ENCODE data around the gene DNAL1. TPM values are rescaled to one million over a fixed set of nuclear protein-coding genes. Genes with fewer than 3 reads are reported as not detected.

Gene DNAL1
- total and polyA plus RNA-seq, 2 of the 4 experiments (the other 2 are of a cell fraction), result 4.5 to 5.4 TPM

DNA sequence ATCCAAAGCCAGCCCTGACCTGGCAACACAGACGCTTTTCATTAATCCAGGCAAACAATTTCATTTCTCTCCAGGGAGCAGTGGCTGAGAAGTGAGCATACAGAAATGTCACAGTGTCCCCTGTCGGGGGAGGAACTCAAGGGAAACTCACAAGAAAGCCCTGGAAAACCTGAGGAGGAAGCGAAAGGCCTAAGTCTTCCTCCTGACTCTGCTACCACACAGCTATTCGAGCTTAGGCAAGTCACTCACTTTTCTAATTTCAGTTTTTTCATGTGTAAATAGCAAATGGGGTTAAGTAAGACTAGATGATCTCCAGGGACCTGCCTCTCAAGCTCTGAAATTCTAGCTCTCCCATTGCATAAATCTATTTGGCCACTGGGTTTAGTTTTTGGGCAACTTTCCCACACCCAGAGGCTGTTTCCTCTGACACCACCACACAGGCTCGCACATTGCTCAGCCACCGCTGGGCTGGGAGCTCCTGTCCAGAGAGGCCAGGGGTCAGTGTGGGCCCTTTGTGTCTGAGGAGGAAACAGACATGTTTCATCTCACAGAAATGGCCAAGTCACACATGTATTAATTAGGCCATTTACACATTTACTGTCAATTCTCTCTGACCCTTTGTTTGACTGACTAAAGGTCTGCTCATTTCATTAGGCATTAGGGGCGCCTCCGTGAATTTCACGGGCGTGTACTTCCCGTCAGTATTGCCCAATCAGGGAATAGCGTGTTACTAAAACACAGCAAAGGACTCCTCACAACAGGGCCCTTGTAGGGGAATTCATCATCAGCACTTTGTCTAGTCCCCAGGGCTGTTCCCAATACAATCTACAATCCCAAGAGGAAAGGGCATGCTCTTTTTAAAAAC is 79.2 kb downstream of the DNAL1 start:
- Histone ChIP-seq H2BK20ac (ENCODE audit: low read depth, low read length) (peak overlapping the region; percentile 22; the same call in 1 of the 2 replicates), H3K18ac (ENCODE audit: low read depth, low read length) (peak overlapping the region; percentile 64), H2AK9ac (replicated peaks; ENCODE audit: low read depth, low read length, poor library complexity) (no peak overlapping the region), H3K9me3 (ENCODE audit: control insufficient read depth, insufficient read depth, low read length) (no peaks in the 10 kb centered on the region), H3K4me3 (ENCODE audit: insufficient read depth, low read depth, low read length) (no peak overlapping the region), H3K14ac (replicated peaks; ENCODE audit: low read depth, low read length) (peak overlapping the region; percentile 54), H3K4me1 (ENCODE audit: control insufficient read depth, insufficient read depth, low read length) (peaks cover 36% of the 10 kb centered on the region), H3K4me2 (ENCODE audit: low read depth, low read length) (peak overlapping the region; percentile 60), H4K8ac (ENCODE audit: low read depth in 2 of 2, low read length in 2 of 2) (peak overlapping the region in 1 of 2 experiments; percentile 59; a peak in 2 of 4 replicates), H4K91ac (ENCODE audit: insufficient read depth, low read depth, low read length) (peak overlapping the region; percentile 53), H4K20me1 (ENCODE audit: insufficient read depth, low read length) (peaks cover 21% of the 10 kb centered on the region), H3K27ac (ENCODE audit: insufficient read depth, low read length) (peak overlapping the region; percentile 88), H2BK15ac (ENCODE audit: low read depth, low read length) (0 out of 3 replicates have a peak overlapping the region, but pooled peaks have one; percentile 16), H3K9ac (ENCODE audit: low read depth, low read length) (peak overlapping the region; percentile 43; the same call in 1 of the 2 replicates), H3K4ac (ENCODE audit: low read depth, low read length) (peak overlapping the region; percentile 56; the same call in 1 of the 2 replicates), H3K56ac (ENCODE audit: extremely low read depth, insufficient read depth, low read length) (0 out of 2 replicates have a peak overlapping the region, but pooled peaks have one; percentile 33), H3K23ac (ENCODE audit: low read depth, low read length) (peak overlapping the region; percentile 14; the same call in 1 of the 2 replicates), H2BK5ac (ENCODE audit: low read depth, low read length, poor library complexity, severe bottlenecking) (peak overlapping the region; percentile 85), H3K27me3 (ENCODE audit: control insufficient read depth, insufficient read depth, low read length) (no peaks in the 10 kb centered on the region), H2AK5ac (ENCODE audit: low read depth, low read length) (peak overlapping the region; percentile 13), H2BK120ac (ENCODE audit: low read depth, low read length) (peak overlapping the region; percentile 39; the same call in 1 of the 2 replicates), H3K36me3 (ENCODE audit: control insufficient read depth, insufficient read depth, low read length) (peaks cover 65% of the 10 kb centered on the region), H3K79me1 (ENCODE audit: low read depth in 1 of 2, low read length in 2 of 2) (peaks cover 29 to 74% of the 10 kb centered on the region in 2 experiments), H4K5ac (ENCODE audit: low read depth, low read length) (peak overlapping the region; percentile 36), H3K9me1 (ENCODE audit: insufficient read depth, low read length) (peaks cover 8% of the 10 kb centered on the region; the same call in 1 of the 2 replicates), H2AFZ (replicated peaks; ENCODE audit: low read length, poor library complexity) (peak overlapping the region; percentile 1)
- CTCF ChIA-PET, result interaction anchor here (0.6 to 1.3 kb wide), 3 partner anchors 31 to 102 kb away, joined by 3 to 7 read pairs (median 7); no protein-coding TSS in a partner anchor
- intact Hi-C loops (cut with micrococcal nuclease), result loop anchor here (2.0 to 10.0 kb wide), 3 partner anchors 33 to 141 kb away; no protein-coding TSS in a partner anchor
- POLR2A ChIA-PET (ENCODE audit: unreplicated experiment), result interaction anchor here (0.8 kb wide), 1 partner anchor 10 kb away, joined by 4 read pairs; no protein-coding TSS in a partner anchor
- WGBS, 2 experiments (ENCODE audit: extremely low coverage in 2 of 2, insufficient read length in 1 of 2), result no CpG with 5 or more reads among the region's 12 CpGs
- dilution Hi-C loops (cut with HindIII; ENCODE audit: low sequenced_read_pairs, unreplicated experiment), result no loop called here
- no TSS peak for BruUV-seq (replicated peaks)
- DNase-seq (peak; percentile 97), ATAC-seq (ENCODE audit: low read depth) (peak; percentile 82)
- in situ Hi-C loops (cut with MboI; ENCODE audit: low sequenced_read_pairs), result no loop called here
- no peak for TF ChIP-seq SMC3 (IDR thresholded peaks at IDR 0.05; ENCODE audit: low read depth, low read length)
- TF ChIP-seq MXI1 (IDR thresholded peaks at IDR 0.05; ENCODE audit: borderline replicate concordance, low read depth, low read length), result peak; percentile 37; the same call in 1 of the 2 replicates
- peak; percentile 36; the same call in 1 of the 2 replicates for TF ChIP-seq MAFK (IDR thresholded peaks at IDR 0.05; ENCODE audit: low read depth, low read length)
- TF ChIP-seq RFX5 (IDR thresholded peaks at IDR 0.05; ENCODE audit: low read depth, low read length), result no peak
- no peak; the same call in 1 of the 2 replicates for TF ChIP-seq BHLHE40 (IDR thresholded peaks at IDR 0.05; ENCODE audit: low read depth, low read length)
- TF ChIP-seq FOS (IDR thresholded peaks at IDR 0.05; ENCODE audit: low read depth, low read length), result peak; percentile 50; the same call in 1 of the 2 replicates
- TF ChIP-seq, protein P1, sequence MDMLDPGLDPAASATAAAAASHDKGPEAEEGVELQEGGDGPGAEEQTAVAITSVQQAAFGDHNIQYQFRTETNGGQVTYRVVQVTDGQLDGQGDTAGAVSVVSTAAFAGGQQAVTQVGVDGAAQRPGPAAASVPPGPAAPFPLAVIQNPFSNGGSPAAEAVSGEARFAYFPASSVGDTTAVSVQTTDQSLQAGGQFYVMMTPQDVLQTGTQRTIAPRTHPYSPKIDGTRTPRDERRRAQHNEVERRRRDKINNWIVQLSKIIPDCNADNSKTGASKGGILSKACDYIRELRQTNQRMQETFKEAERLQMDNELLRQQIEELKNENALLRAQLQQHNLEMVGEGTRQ (IDR thresholded peaks at IDR 0.05; ENCODE audit: low read depth, low read length), result no peak; the same call in 1 of the 2 replicates
- no peak for TF ChIP-seq NFE2L2 (IDR thresholded peaks at IDR 0.05; ENCODE audit: low read depth, low read length)
- no peak for TF ChIP-seq CHD1 (IDR thresholded peaks at IDR 0.05; ENCODE audit: low read depth, low read length)
- TF ChIP-seq CEBPB (IDR thresholded peaks at IDR 0.05; ENCODE audit: low read depth, low read length), result peak; percentile 96
- TF ChIP-seq, protein P2, sequence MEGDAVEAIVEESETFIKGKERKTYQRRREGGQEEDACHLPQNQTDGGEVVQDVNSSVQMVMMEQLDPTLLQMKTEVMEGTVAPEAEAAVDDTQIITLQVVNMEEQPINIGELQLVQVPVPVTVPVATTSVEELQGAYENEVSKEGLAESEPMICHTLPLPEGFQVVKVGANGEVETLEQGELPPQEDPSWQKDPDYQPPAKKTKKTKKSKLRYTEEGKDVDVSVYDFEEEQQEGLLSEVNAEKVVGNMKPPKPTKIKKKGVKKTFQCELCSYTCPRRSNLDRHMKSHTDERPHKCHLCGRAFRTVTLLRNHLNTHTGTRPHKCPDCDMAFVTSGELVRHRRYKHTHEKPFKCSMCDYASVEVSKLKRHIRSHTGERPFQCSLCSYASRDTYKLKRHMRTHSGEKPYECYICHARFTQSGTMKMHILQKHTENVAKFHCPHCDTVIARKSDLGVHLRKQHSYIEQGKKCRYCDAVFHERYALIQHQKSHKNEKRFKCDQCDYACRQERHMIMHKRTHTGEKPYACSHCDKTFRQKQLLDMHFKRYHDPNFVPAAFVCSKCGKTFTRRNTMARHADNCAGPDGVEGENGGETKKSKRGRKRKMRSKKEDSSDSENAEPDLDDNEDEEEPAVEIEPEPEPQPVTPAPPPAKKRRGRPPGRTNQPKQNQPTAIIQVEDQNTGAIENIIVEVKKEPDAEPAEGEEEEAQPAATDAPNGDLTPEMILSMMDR (conservative IDR thresholded peaks at IDR 0.05; ENCODE audit: low read depth, low read length), result peak; percentile 23; the same call in 1 of the 2 replicates
- 0 out of 2 replicates have a peak, but pooled peaks have one; percentile 19 for TF ChIP-seq RAD21 (IDR thresholded peaks at IDR 0.05; ENCODE audit: low read length)

Data from IMR-90 (cell line).